WERI-Rb-1 (cell line): Measurements from ENCODE around the gene TOM1L1.

Experiments used
- DNase-seq: peaks from one replicate; pipeline ENCODE4 v3.0.0-alpha.2; 2020
- H3K27ac ChIP-seq: fragments of 250-450 bp; sonication (Bioruptor Pico); 2 replicates; pipeline ENCODE4 v1.5.1; 2020; ENCODE audit warnings: mild to moderate bottlenecking, moderate library complexity
- H3K27me3 ChIP-seq: fragments of 250-450 bp; sonication (Bioruptor Pico); 2 replicates; pipeline ENCODE4 v1.5.1; 2021; ENCODE audit warnings: mild to moderate bottlenecking, low read depth, moderate library complexity; ENCODE audit not compliant: insufficient read depth, severe bottlenecking
- H3K36me3 ChIP-seq: fragments of 250-450 bp; sonication (Bioruptor Pico); 2 replicates; pipeline ENCODE4 v1.5.1; 2020; ENCODE audit warnings: mild to moderate bottlenecking, moderate library complexity
- H3K4me3 ChIP-seq: 2 replicates; pipeline ENCODE4 v1.5.1; 2011; ENCODE audit warnings: low read depth, mild to moderate bottlenecking, control low read depth, low read length
- H3K9me3 ChIP-seq: fragments of 250-450 bp; sonication (Bioruptor Pico); 2 replicates; pipeline ENCODE4 v1.5.1; 2021; ENCODE audit warnings: mild to moderate bottlenecking, moderate library complexity; ENCODE audit not compliant: severe bottlenecking
- TF ChIP-seq, protein P1 (sequence below): IDR thresholded peaks from 2 replicates; pipeline ENCODE4 v1.5.1; 2011; ENCODE audit warnings: low read depth, mild to moderate bottlenecking, control low read depth, inconsistent platforms, low read length

The TOM1L1 gene

DNA sequence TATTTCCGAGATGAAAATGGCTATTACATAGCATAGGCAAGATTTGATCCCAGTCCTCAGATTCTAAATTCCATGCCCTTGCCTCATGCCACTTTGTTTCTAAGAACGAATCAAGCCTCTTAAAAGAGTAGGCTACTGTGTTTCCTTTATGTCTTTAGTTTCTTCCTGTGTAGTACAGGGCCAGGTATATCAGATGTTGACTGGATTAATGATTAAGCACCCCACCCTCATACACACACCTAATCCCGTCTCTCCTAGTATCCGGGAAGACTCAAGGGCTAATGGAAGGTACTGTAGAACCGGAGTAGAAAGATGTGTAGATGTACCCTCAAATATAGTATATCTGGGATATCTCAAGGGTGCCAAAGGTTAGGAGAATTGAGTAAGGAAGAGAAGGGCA lies 6.7 kb downstream of the TOM1L1 start:
- no peaks in the 10 kb centered on the region for H3K36me3 ChIP-seq
- no peak for DNase-seq
- H3K27ac ChIP-seq = no peak overlapping the region
- TF ChIP-seq, protein P1, sequence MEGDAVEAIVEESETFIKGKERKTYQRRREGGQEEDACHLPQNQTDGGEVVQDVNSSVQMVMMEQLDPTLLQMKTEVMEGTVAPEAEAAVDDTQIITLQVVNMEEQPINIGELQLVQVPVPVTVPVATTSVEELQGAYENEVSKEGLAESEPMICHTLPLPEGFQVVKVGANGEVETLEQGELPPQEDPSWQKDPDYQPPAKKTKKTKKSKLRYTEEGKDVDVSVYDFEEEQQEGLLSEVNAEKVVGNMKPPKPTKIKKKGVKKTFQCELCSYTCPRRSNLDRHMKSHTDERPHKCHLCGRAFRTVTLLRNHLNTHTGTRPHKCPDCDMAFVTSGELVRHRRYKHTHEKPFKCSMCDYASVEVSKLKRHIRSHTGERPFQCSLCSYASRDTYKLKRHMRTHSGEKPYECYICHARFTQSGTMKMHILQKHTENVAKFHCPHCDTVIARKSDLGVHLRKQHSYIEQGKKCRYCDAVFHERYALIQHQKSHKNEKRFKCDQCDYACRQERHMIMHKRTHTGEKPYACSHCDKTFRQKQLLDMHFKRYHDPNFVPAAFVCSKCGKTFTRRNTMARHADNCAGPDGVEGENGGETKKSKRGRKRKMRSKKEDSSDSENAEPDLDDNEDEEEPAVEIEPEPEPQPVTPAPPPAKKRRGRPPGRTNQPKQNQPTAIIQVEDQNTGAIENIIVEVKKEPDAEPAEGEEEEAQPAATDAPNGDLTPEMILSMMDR = no peak
- no peak overlapping the region for H3K4me3 ChIP-seq
- no peaks in the 10 kb centered on the region for H3K27me3 ChIP-seq
- H3K9me3 ChIP-seq = no peaks in the 10 kb centered on the region

DNA sequence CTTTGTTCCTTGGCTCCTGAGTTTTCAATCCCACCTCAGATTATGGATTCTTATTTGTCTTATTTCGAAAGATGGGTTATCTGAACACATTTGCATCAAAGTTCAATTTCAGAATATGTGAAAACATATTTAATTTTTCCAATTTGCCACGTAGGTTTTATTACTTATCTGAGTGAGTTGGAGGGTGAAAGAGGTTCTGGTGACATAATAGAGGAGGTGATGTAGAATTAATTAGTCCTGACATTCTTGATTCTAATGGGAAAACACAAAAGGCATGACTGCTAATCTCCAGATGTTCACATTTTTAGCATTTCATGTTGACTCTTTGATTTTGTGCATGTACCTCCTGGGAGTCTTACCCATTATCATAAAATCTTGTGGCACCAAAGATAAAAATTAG lies 9.1 kb downstream of the TOM1L1 start:
- peaks cover 3% of the 10 kb centered on the region for H3K36me3 ChIP-seq
- H3K4me3 ChIP-seq = no peak overlapping the region
- H3K27ac ChIP-seq = no peak overlapping the region
- H3K9me3 ChIP-seq = no peaks in the 10 kb centered on the region
- TF ChIP-seq, protein P1 = no peak
- DNase-seq = no peak
- no peaks in the 10 kb centered on the region for H3K27me3 ChIP-seq

DNA sequence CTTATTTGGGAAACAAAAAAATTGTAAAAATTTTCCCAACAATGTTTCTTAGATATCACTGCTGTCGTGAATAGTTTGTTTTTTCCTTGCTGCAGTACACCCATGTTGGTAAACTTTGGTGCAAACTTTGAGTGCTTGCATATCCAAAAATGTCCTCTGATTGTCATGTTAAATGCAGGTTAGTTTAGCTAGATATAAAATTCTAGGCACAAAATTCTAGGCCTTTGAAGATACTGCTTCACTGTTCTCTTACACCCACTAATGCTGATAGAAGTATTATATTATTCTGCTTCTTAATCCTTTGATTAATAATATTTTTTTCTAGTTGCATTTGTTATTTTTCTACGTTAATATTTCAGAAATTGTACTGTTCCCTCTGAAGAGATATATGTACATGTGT lies 16.1 kb downstream of the TOM1L1 start:
- Histone ChIP-seq H3K4me3 (no peak overlapping the region), H3K27ac (no peak overlapping the region), H3K9me3 (no peaks in the 10 kb centered on the region), H3K27me3 (no peaks in the 10 kb centered on the region), H3K36me3 (peaks cover 4% of the 10 kb centered on the region)
- TF ChIP-seq, protein P1 = no peak
- DNase-seq = no peak

DNA sequence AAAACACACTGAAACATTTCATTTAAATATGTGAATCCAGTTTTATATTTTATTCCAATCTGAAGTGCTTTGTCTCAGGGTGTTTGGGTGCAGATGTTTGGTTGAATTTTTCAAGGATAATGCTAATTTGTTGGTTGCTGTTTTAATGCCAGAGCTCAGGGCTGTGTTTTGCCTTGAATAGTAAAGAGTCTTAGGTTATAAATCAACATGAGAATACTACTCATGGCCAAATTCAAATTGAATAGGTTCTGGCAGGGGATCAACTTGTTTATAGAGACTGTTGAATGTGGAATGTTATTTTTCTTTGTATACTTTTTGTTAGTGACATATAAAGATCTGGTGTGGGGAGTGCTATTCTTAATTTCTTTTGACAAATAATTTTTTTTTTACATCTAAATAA lies 18.8 kb downstream of the TOM1L1 start:
- Histone ChIP-seq H3K36me3 (peaks cover 4% of the 10 kb centered on the region), H3K9me3 (no peaks in the 10 kb centered on the region), H3K27ac (no peak overlapping the region), H3K4me3 (no peak overlapping the region), H3K27me3 (no peaks in the 10 kb centered on the region)
- DNase-seq = no peak
- TF ChIP-seq, protein P1 = no peak

- no peak overlapping the region for H3K4me3 ChIP-seq
- TF ChIP-seq, protein P1 = no peak
- no peak overlapping the region for H3K27ac ChIP-seq
- no peak for DNase-seq
- no peaks in the 10 kb centered on the region for H3K36me3 ChIP-seq
- no peaks in the 10 kb centered on the region for H3K27me3 ChIP-seq
- H3K9me3 ChIP-seq = no peaks in the 10 kb centered on the region
These were observed 20.2 kb downstream of the TOM1L1 start for GRCh38 chr17:54920819-54921218.

- DNase-seq = no peak
- Histone ChIP-seq H3K27me3 (no peaks in the 10 kb centered on the region), H3K4me3 (no peak overlapping the region), H3K36me3 (no peaks in the 10 kb centered on the region), H3K27ac (no peak overlapping the region), H3K9me3 (no peaks in the 10 kb centered on the region)
- TF ChIP-seq, protein P1 = no peak
These were observed 23.8 kb downstream of the TOM1L1 start for GRCh38 chr17:54924405-54924804.
